ENCODE data around the gene SPATA2L.

GRCh38 chr16:89730610-89731234 lies 29.2 kb upstream of the SPATA2L start:
- TF ChIP-seq POLR2A (IDR thresholded peaks at IDR 0.05; ENCODE audit: low read length), result no peak
- TF ChIP-seq GATA1 (IDR thresholded peaks at IDR 0.05; ENCODE audit: low read depth, low read length), result no peak

Data from erythroblast (primary cell).